NCI-H526 (cell line): ENCODE results near the gene SMARCA4.
"Not testable (repeated sequence)": the region's sequence is repeated elsewhere in the genome, so short reads cannot be mapped to it uniquely, and the experiment has no call there.

Experiments
- DNase-seq, 2 experiments: peaks; one replicate each; lab custom pipeline; 2025; lab: John Stamatoyannopoulos, UW

The SMARCA4 gene

DNA sequence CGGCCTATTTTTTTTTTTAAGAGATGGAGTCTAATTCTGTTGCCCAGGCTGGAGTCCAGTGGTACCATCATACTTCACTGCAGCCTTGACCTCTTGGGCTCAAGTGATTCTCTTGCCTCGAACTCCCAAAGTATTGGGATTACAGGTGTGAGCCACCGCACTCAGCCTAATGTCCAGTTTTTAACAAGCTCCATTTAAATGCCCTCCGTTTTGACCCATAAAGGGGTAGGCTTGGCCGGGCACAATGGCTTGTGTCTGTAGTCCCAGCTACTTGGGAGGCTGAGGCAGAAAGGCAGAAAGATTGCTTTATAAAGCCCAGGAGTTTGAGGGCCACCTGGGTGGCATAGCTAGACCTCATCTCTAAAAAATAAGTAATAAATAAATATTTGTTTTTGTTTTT, 140.2 kb downstream of the SMARCA4 start:
- no peak for DNase-seq

GRCh38 chr19:11102944-11103343, 142.1 kb downstream of the SMARCA4 start:
- no peak for DNase-seq

DNA sequence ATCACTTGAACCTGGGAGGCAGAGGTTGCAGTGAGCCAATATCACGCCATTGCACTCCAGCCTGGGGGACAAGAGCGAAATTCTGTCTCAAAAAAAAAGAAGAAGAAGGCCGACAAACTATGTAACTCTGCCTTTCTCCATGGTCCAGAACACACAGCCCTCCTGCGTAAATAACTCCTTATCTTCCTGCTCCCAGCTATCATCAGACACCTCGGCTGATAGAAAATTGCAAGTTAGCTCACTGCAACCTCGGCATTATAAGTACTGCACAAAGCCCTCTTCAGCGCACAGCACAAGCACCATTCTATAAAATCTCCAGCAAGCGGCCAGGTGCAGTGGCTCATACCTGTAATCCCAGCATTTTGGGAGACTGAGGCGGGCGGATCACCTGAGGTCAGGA, 142.8 kb downstream of the SMARCA4 start:
- not testable (repeated sequence) for DNase-seq

GRCh38 chr19:11105014-11105636, 144.3 kb downstream of the SMARCA4 start:
- no peak for DNase-seq

- no peak for DNase-seq
Measured at GRCh38 chr19:11106477-11106876, 145.6 kb downstream of the SMARCA4 start.

DNA sequence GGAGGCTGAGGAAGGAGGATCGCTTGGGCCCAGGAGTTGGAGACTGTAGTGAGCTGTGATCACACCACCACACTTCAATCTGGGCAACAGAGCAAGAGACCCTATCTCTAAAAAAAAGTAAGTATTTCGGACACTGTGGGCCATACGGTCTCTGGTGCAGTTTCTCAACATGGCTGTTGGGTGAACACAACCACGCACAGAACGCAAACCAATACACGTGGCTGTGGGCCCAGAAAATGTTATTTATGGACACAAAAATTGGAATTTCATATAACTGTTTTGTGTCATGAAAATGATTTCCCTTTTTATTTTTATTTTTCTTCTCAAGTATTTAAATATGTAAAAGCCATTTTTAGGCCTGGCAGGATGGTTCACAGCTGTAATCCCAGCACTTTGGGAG, 147.9 kb downstream of the SMARCA4 start:
- no peak for DNase-seq

DNA sequence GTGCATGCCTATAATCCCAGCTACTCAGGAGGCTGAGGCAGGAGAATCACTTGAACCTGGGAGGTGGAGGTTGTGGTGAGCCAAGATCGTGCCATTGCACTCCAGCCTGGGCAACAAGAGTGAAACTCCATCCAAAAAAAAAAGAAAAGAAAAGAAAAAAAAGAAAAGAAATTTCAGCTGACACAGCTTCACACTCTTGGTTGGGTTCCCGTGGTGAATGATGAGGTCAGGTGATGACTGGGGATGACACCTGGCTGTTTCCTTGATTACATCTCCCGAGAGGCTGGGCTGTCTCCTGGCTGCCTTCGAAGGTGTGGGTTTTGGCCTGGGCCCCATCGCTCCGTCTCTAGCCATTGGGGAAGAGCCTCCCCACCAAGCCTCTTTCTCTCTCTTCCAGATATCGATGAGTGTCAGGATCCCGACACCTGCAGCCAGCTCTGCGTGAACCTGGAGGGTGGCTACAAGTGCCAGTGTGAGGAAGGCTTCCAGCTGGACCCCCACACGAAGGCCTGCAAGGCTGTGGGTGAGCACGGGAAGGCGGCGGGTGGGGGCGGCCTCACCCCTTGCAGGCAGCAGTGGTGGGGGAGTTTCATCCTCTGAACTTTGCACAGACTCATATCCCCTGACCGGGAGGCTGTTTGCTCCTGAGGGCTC, 150.4 kb downstream of the SMARCA4 start:
- DNase-seq, result no peak

DNA sequence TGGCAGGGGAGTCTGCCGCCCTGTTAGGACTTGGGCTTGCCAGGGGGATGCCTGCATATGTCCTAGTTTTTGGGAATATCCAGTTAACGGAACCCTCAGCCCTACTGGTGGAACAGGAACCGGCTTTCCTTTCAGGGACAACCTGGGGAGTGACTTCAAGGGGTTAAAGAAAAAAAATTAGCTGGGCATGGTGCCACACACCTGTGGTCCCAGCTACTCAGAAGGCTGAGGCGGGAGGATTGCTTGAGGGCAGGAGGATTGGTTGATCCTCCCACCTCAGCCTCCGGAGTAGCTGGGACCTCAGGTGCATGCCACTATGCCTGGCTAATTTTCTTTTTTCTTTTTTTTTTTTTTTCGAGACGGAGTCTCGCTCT, 150.9 kb downstream of the SMARCA4 start:
- no peak for DNase-seq
